ENCODE results near the gene SST. TPM values are rescaled to one million over a fixed set of nuclear protein-coding genes. Genes with fewer than 3 reads are reported as not detected.

SST gene
- total and polyA plus RNA-seq, 2 of the 4 experiments (the other 2 are of a cell fraction), result not detected

- Histone ChIP-seq H3K27ac (ENCODE audit: insufficient read depth, low read length) (no peak overlapping the region), H3K9ac (ENCODE audit: low read depth, low read length) (no peak overlapping the region), H2AFZ (replicated peaks; ENCODE audit: low read length, poor library complexity) (peak overlapping the region; percentile 6), H3K9me1 (ENCODE audit: insufficient read depth, low read length) (no peaks in the 10 kb centered on the region), H2AK5ac (ENCODE audit: low read depth, low read length) (no peak overlapping the region), H3K18ac (ENCODE audit: low read depth, low read length) (no peak overlapping the region), H3K27me3 (ENCODE audit: control insufficient read depth, insufficient read depth, low read length) (peaks cover 7% of the 10 kb centered on the region), H2BK120ac (ENCODE audit: low read depth, low read length) (no peak overlapping the region), H3K4me3 (ENCODE audit: insufficient read depth, low read depth, low read length) (no peak overlapping the region), H2BK5ac (ENCODE audit: low read depth, low read length, poor library complexity, severe bottlenecking) (no peak overlapping the region), H3K56ac (ENCODE audit: extremely low read depth, insufficient read depth, low read length) (no peak overlapping the region), H3K4ac (ENCODE audit: low read depth, low read length) (no peak overlapping the region), H3K4me1 (ENCODE audit: control insufficient read depth, insufficient read depth, low read length) (no peaks in the 10 kb centered on the region), H3K9me3 (ENCODE audit: control insufficient read depth, insufficient read depth, low read length) (no peaks in the 10 kb centered on the region), H3K79me1 (ENCODE audit: low read depth in 1 of 2, low read length in 2 of 2) (no peaks in the 10 kb centered on the region), H3K23ac (ENCODE audit: low read depth, low read length) (no peak overlapping the region), H4K8ac (ENCODE audit: low read depth in 2 of 2, low read length in 2 of 2) (no peak overlapping the region), H3K36me3 (ENCODE audit: control insufficient read depth, insufficient read depth, low read length) (no peaks in the 10 kb centered on the region), H3K4me2 (ENCODE audit: low read depth, low read length) (no peak overlapping the region), H3K14ac (replicated peaks; ENCODE audit: low read depth, low read length) (no peak overlapping the region), H2BK15ac (ENCODE audit: low read depth, low read length) (no peak overlapping the region), H4K5ac (ENCODE audit: low read depth, low read length) (no peak overlapping the region), H2AK9ac (replicated peaks; ENCODE audit: low read depth, low read length, poor library complexity) (no peak overlapping the region), H4K20me1 (ENCODE audit: insufficient read depth, low read length) (no peaks in the 10 kb centered on the region), H4K91ac (ENCODE audit: insufficient read depth, low read depth, low read length) (no peak overlapping the region), H2BK20ac (ENCODE audit: low read depth, low read length) (no peak overlapping the region)
- dilution Hi-C loops (cut with HindIII; ENCODE audit: low sequenced_read_pairs, unreplicated experiment), result no loop called here
- DNase-seq, result peak; percentile 73
- TF ChIP-seq RCOR1 (IDR thresholded peaks at IDR 0.05; ENCODE audit: insufficient replicate concordance, low read length) (no peak), MAZ (IDR thresholded peaks at IDR 0.05; ENCODE audit: borderline replicate concordance, low read depth, low read length) (no peak), CHD1 (IDR thresholded peaks at IDR 0.05; ENCODE audit: low read depth, low read length) (no peak), RFX5 (IDR thresholded peaks at IDR 0.05; ENCODE audit: low read depth, low read length) (no peak), POLR2A (IDR thresholded peaks at IDR 0.05; ENCODE audit: low read depth, low read length) (peak; percentile 43; the same call in 1 of the 2 replicates), MAFK (IDR thresholded peaks at IDR 0.05; ENCODE audit: low read depth, low read length) (no peak), CTCF (conservative IDR thresholded peaks at IDR 0.05; ENCODE audit: low read depth, low read length) (peak; percentile 92), FOS (IDR thresholded peaks at IDR 0.05; ENCODE audit: low read depth, low read length) (no peak), CEBPB (IDR thresholded peaks at IDR 0.05; ENCODE audit: low read depth, low read length) (no peak), USF2 (IDR thresholded peaks at IDR 0.05; ENCODE audit: low read depth, low read length) (no peak), ELK1 (IDR thresholded peaks at IDR 0.05; ENCODE audit: borderline replicate concordance, low read depth, low read length) (no peak), RAD21 (IDR thresholded peaks at IDR 0.05; ENCODE audit: low read length) (peak; percentile 99), BHLHE40 (IDR thresholded peaks at IDR 0.05; ENCODE audit: low read depth, low read length) (no peak), SMC3 (IDR thresholded peaks at IDR 0.05; ENCODE audit: low read depth, low read length) (peak; percentile 85)
- BruUV-seq (replicated peaks), result no TSS peak
- ChIA-PET CTCF (interaction anchor here (0.6 to 2.4 kb wide), 3 partner anchors 11 to 395 kb away, joined by 3 to 12 read pairs (median 6); no protein-coding TSS in a partner anchor), POLR2A (ENCODE audit: unreplicated experiment) (no interaction called here)
- in situ Hi-C loops (cut with MboI; ENCODE audit: low sequenced_read_pairs), result loop anchor here (25.0 kb wide), 1 partner anchor 1523 kb away; no protein-coding TSS in a partner anchor
- intact Hi-C loops (cut with micrococcal nuclease), result loop anchor here (1.0 to 2.0 kb wide), 4 partner anchors 35 to 602 kb away; partner anchors contain the start of gene RPL39L
- ATAC-seq (ENCODE audit: low read depth), result peak; percentile 93
- WGBS, 2 experiments (ENCODE audit: extremely low coverage in 2 of 2, insufficient read length in 1 of 2), result no CpG with 5 or more reads among the region's 4 CpGs
Measured at GRCh38 chr3:187714404-187714979, 44.3 kb upstream of the SST start.

Data from IMR-90 (cell line).